Ovary (tissue), 3 donors: ENCODE measurements around the gene SEC16B.

Source experiments
- CTCF ChIP-seq, 3 donors: fragments of 450-650 bp in 2 of 3; fragments of 200-600 bp in 1 of 3; IDR thresholded peaks; one replicate each; pipeline versions ENCODE4 v1.5.1 to v1.8.0; 2016 to 2022; ENCODE audit warnings: antibody characterized with exemption in 3 of 3, mild to moderate bottlenecking in 1 of 3
- EP300 ChIP-seq: sonication (generic); formaldehyde crosslinking; IDR thresholded peaks from one replicate; pipeline ENCODE4 v1.6.1; 2017; ENCODE audit warnings: antibody characterized with exemption
- POLR2A ChIP-seq: fragments of 450-650 bp; IDR thresholded peaks from one replicate; pipeline ENCODE4 v1.6.1; 2017; ENCODE audit warnings: antibody characterized with exemption, mild to moderate bottlenecking, moderate library complexity
- donor health status: DM: no; HTN: no; CAD: no.

GRCh38 chr1:177945943-177946650, 23.8 kb downstream of the SEC16B start:
- TF ChIP-seq CTCF (IDR thresholded peaks at IDR 0.05) (peak; percentile 60 to 67 (median 63)), POLR2A (no peak), EP300 (no peak)
